ENCODE data around the gene KCNN2. TPM values are rescaled to one million over a fixed set of nuclear protein-coding genes. Genes with fewer than 3 reads are reported as not detected.

KCNN2 gene
- total RNA-seq (1 to 10 TPM; 1.8 to 8.2 (median 4.4) TPM), polyA plus RNA-seq (under 1 TPM in 1 of 3 donors, not detected in 2; 0.31 TPM)

DNA sequence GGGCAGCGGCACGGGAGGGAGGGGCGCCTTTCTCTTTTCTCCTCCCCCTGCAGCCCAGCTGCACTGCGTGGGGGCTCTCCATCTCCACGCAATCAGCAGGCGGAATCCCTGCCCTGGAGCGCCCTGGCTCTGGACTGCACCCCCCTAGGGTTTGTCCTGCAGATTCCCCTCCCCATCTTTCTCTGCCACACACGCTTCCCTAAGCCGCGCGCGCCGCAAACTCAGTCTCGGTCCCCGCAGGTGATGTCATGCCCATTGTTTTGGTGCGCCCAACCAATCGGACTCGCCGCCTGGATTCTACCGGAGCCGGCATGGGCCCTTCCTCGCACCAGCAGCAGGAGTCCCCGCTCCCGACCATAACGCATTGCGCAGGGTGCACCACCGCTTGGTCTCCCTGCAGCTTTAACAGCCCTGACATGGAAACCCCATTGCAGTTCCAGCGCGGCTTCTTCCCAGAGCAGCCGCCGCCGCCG is at the start of gene KCNN2:
Gene KCNN2 (plus strand): TSS at position 347 of the 473 bp plus-strand sequence. CDS start 70 bp downstream, at position 417.
- intact Hi-C loops (cut with DNase I), result loop anchor here (5.0 kb wide), 1 partner anchor 86 kb away; no protein-coding TSS in a partner anchor
- Histone ChIP-seq H3K36me3 (no peaks in the 10 kb centered on the region), H3K4me1 (peaks cover 0 to 40% (median 24%) of the 10 kb centered on the region in 4 donors), H3K4me3 (peak within 1 kb of the TSS; percentile 54 to 79 (median 76)), H3K9me3 (no peaks in the 10 kb centered on the region), H3K27ac (peak within 1 kb of the TSS; percentile 56 to 82 (median 78)), H3K27me3 (peaks cover 0 to 36% (median 0%) of the 10 kb centered on the region in 3 donors)
- TF ChIP-seq, protein P1, sequence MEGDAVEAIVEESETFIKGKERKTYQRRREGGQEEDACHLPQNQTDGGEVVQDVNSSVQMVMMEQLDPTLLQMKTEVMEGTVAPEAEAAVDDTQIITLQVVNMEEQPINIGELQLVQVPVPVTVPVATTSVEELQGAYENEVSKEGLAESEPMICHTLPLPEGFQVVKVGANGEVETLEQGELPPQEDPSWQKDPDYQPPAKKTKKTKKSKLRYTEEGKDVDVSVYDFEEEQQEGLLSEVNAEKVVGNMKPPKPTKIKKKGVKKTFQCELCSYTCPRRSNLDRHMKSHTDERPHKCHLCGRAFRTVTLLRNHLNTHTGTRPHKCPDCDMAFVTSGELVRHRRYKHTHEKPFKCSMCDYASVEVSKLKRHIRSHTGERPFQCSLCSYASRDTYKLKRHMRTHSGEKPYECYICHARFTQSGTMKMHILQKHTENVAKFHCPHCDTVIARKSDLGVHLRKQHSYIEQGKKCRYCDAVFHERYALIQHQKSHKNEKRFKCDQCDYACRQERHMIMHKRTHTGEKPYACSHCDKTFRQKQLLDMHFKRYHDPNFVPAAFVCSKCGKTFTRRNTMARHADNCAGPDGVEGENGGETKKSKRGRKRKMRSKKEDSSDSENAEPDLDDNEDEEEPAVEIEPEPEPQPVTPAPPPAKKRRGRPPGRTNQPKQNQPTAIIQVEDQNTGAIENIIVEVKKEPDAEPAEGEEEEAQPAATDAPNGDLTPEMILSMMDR (IDR thresholded peaks at IDR 0.05), result peak in 1 of 4 experiments; percentile 7
- TF ChIP-seq POLR2A (IDR thresholded peaks at IDR 0.05) (no peak), POLR2AphosphoS5 (IDR thresholded peaks at IDR 0.05) (peak; percentile 36 to 67 (median 48)), EP300 (IDR thresholded peaks at IDR 0.05) (no peak)
- WGBS, 2 donors, result 1 to 2% methylated on average over 33 of the region's 33 CpGs
- DNase-seq, result peak; percentile 90

DNA sequence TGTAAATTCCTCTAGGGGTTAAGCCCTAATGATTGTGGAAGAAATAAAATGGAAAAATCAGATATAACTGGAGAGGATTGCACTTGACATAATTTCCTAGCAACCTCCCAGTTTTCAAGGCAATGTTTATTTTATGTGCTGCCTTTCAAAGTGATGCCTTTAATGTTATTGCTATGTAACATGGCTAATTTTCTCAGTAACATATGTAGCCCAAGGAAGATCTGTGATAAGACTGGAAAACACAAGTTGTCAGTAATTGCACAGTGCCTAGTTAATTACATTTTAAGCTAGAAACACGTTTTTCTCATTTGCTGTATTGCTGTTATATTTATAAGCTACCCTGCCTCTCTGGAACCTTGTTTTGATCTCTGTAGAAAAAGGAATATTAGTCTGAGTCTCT is 49.2 kb upstream of the KCNN2 start:
- no peak overlapping the region for H3K27ac ChIP-seq
- TF ChIP-seq POLR2A (IDR thresholded peaks at IDR 0.05), result no peak
- no peak for TF ChIP-seq EP300 (IDR thresholded peaks at IDR 0.05)
- TF ChIP-seq POLR2AphosphoS5 (IDR thresholded peaks at IDR 0.05), result no peak
- TF ChIP-seq, protein P1 (IDR thresholded peaks at IDR 0.05), result no peak
- intact Hi-C loops (cut with DNase I), result no loop called here
- 21 to 32% methylated on average over 1 of the region's 1 CpG for WGBS, 2 donors
- DNase-seq, result no peak
- H3K36me3 ChIP-seq, result no peaks in the 10 kb centered on the region
- H3K27me3 ChIP-seq, result no peaks in the 10 kb centered on the region
- H3K9me3 ChIP-seq, result no peaks in the 10 kb centered on the region
- H3K4me1 ChIP-seq, result peaks cover 0 to 5% (median 2%) of the 10 kb centered on the region in 4 donors
- no peak overlapping the region for H3K4me3 ChIP-seq

DNA sequence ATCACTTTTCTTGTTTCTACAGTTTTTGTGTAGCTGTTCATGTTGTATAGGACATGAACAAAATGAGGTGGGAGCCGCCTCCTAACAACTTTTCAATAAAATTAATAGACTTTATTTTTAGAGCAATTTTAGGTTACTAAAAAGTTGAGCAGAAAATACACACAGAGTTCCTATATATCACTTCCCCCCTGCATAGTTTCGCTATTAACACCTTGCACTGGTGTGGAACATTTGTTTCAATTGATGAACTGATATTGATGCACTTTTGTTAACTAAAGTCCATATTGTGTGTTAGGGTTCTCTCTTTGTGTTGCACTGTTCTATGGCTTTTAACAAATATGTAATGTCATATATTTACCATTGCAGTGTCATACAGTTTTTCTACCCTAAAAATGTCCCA is 47.8 kb upstream of the KCNN2 start:
- H3K9me3 ChIP-seq, result no peaks in the 10 kb centered on the region
- H3K27me3 ChIP-seq, result no peaks in the 10 kb centered on the region
- TF ChIP-seq POLR2A (IDR thresholded peaks at IDR 0.05) (no peak), POLR2AphosphoS5 (IDR thresholded peaks at IDR 0.05) (no peak), EP300 (IDR thresholded peaks at IDR 0.05) (no peak)
- TF ChIP-seq, protein P1 (IDR thresholded peaks at IDR 0.05), result no peak
- no peak overlapping the region for H3K27ac ChIP-seq
- intact Hi-C loops (cut with DNase I), result no loop called here
- H3K36me3 ChIP-seq, result no peaks in the 10 kb centered on the region
- WGBS, 2 donors, result 80 to 84% methylated on average over 2 of the region's 2 CpGs
- H3K4me1 ChIP-seq, result peaks cover 0 to 5% (median 2%) of the 10 kb centered on the region in 4 donors
- no peak for DNase-seq
- H3K4me3 ChIP-seq, result no peak overlapping the region

DNA sequence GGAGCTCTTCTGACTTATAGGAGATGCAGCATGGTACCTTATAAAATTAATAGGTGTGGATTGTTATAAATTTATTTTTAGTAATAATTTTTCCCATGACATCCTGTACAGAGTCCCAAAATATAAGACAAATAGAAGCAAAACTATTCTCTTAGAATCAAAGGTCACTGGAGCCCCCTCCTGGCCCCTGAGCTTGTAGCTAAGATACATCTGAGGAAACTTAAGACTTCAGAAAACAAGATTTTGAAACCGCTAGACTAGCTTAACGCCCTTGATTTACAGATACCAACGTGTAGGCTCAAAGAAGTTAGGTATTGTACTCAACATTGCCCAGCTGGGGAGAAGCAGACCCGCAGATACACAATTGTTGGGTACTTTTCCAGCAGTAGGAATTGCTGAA is 45.7 kb upstream of the KCNN2 start:
- TF ChIP-seq, protein P1 (IDR thresholded peaks at IDR 0.05), result no peak
- TF ChIP-seq POLR2A (IDR thresholded peaks at IDR 0.05) (no peak), EP300 (IDR thresholded peaks at IDR 0.05) (no peak), POLR2AphosphoS5 (IDR thresholded peaks at IDR 0.05) (no peak)
- Histone ChIP-seq H3K27me3 (no peaks in the 10 kb centered on the region), H3K36me3 (no peaks in the 10 kb centered on the region), H3K4me3 (no peak overlapping the region), H3K9me3 (no peaks in the 10 kb centered on the region), H3K4me1 (peaks cover 0 to 5% (median 2%) of the 10 kb centered on the region in 4 donors), H3K27ac (no peak overlapping the region)
- no peak for DNase-seq
- intact Hi-C loops (cut with DNase I), result no loop called here
- 65 to 71% methylated on average over 4 of the region's 4 CpGs for WGBS, 2 donors

DNA sequence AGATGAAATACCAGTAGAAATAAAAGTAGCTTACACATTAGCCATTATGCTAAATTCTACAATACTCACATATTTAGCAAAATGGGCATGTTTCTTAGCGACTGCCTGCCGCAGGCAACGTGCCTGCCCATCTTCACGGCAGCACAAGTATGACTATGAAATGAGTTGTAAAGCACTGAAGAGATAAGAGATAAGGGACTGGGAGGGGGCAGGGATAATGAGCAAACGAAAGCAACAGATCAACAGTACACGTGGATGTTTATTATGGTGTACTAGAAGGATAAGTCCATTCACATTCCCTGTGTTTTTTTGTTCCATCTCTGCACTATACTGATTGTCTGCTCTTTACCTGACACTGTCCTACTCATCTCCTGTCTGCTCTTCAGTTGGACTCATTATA is 44.1 kb upstream of the KCNN2 start:
- intact Hi-C loops (cut with DNase I), result no loop called here
- Histone ChIP-seq H3K36me3 (no peaks in the 10 kb centered on the region), H3K4me3 (no peak overlapping the region), H3K4me1 (peaks cover 0 to 1% (median under 1%) of the 10 kb centered on the region in 4 donors), H3K27me3 (no peaks in the 10 kb centered on the region), H3K27ac (no peak overlapping the region), H3K9me3 (no peaks in the 10 kb centered on the region)
- WGBS, 2 donors, result 18 to 63% methylated on average over 6 of the region's 6 CpGs
- TF ChIP-seq POLR2AphosphoS5 (IDR thresholded peaks at IDR 0.05), result no peak
- no peak for TF ChIP-seq EP300 (IDR thresholded peaks at IDR 0.05)
- TF ChIP-seq, protein P1 (IDR thresholded peaks at IDR 0.05), result no peak
- TF ChIP-seq POLR2A (IDR thresholded peaks at IDR 0.05), result no peak
- DNase-seq, result no peak

Measured in sigmoid colon (tissue), 7 donors.